NCI-H446 treated with DMSO at 0.1 percent for 48 hours (cell line): ENCODE data around the gene FRMD4B.

Source experiments
- DNase-seq: peaks from one replicate; lab custom pipeline; 2025; lab: John Stamatoyannopoulos, UW

FRMD4B gene

DNA sequence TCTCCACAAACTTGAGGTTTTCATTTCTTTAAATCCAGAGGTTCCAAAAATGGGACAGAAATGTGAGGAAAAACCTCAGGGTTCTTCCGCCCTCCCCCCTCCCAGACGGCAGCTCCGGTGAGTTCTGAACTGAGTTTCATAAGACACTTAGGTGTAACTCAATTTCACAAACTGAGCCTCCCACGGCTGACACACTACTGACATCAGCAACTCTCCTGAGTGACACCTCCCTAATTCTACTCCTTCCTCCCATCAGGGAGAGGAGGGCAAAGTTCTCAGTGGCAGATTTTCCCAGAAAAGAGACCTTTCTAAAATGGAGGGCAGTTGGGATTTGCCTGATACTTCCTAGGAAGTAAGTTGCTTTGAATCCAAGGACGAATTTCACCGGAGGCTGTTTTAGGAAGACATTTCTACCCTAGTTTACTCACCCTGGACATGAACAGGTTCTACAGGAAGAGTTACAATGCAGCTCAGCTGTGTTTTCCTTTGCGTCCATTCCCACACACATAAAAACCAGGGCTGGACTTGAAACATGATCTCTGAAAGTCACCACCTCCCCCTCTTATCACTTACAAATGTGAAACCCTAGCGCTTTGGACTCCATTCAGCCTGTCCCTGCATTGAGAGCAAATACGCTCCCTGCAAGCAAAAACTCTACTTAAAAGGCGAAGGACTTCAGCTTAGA, 185.4 kb downstream of the FRMD4B start:
- no peak for DNase-seq

DNA sequence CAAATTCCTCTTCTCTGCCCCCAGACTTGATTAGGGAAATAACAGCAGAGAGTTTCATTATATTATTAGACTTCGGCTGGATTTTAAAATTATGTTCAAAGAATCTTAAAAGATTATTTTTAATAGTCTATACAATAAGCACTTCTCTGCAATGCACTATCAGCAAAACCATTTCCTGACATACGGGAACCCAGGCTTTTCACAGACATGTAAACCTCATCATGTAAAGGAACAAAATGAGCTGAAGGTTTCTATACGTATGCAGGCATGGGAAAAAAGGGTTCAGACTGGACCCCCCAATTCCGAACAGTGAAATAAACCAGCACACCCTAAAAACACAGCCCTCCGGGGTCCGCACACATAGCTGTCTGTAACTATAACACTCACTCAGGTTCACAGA, 185.9 kb downstream of the FRMD4B start:
- no peak for DNase-seq

DNA sequence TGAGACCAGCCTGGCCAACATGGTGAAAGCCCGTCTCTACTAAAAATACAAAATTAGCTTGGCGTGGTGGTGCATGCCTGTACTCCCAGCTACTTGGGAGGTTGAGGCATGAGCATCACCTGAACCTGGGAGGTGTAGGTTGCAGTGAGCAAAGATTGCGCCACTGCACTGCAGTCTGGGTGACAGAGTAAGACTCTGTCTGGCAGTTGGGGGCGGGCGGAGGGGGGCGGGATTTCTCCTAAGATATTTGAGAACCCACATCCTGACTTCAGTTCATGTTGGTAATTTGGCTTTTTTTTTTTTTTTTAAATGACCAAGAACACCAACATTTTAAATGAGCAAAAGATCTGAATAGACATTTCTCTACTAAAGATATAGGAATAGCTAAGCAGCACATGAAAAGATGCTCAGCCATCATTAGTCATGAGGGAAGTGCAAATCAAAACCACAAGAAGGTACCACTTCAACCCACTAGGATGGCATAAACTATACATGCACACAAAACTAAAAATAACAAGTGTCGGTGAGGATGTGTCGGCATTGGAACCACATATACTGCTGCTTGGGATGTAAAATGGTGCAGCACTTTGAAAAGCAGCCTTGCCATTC, 187.9 kb downstream of the FRMD4B start:
- DNase-seq, result no peak

DNA sequence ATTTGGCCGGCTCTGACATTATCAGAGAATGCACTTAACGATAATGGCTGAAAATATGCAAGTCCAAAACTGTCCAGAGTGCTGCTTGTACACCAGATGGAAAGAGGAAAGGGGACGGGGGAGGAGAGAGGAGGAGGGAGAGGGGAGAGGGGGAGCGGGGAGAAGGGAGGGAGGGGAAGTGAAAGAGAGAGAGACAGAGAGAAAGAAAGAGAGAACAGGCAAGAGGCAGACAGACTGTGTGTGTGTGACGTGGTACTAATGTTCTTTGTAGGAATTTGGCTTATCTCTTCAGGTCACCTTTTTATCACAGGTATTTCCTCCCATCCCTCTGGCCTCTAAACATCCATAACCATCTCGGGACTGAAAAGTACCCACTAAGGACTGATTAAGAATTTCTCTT, 188.4 kb downstream of the FRMD4B start:
- no peak for DNase-seq

DNA sequence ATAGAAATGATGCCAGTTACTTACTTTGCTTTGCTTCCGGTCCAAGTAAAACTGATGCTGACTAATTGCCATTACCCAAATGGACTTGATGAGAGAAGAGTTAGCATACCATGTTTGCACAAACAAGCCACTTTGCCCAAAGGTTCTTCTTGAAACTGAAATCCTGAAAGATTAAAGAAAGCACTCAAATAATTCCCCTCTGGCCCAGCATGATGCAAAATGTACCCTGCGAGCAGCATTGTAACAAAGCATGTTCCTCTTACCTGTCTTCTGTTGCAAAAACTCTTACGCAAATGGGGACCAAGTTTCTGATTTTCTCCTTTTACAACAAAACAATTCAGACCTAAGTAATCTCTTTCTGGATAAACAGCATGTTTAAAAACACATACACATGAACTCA, 189.0 kb downstream of the FRMD4B start:
- no peak for DNase-seq

DNA sequence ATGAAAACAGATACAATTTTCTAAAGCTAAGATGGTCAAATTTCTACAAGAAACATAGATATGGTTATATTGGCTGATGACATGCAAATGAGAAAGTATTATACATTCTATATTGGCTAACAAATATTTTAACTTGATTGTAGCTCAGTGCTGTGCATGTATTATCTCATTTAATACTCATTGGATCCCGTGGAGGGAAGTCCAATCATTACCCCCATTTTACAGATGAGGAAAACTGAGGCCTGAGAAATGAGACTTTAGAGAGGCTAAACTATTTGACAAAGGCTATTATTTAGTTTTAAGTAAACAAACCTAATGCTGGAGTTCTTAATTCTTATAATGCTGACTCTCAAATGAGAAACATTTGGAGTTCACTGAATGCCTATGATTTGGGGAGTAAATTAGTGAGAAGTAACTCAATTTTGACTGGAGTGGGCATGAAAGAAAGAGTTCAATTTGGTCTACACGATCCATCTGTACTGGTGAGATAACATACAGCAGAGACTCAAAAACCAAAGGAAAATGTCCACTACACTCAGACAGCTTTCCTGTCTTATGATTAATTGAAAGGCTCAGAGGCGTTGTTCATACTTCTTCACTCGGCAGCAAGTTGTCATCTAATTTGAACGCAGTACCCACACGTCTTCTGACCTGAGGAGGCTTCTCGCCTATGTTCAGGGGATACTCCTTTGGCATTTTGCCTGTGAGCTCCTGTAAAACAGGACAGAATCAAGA, 191.3 kb downstream of the FRMD4B start:
- no peak for DNase-seq

DNA sequence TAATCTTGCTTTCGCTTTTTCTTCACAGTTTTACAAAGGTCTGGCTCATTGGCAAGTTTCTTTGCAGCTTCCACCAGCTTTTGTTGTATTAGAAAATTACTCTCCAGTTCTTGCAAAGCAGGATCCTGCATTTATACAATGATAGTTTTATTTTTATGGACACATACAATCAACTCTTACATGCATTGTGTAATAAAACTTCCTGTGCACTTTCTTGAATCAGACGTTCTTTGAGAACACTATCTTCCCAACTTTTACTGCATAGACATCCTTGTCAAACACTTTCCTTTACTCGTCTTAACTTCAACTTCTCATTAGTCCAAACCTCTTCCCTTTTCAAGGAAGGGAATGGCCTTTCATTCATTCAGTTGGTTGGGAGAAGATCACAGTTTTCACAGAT, 192.1 kb downstream of the FRMD4B start:
- no peak for DNase-seq

DNA sequence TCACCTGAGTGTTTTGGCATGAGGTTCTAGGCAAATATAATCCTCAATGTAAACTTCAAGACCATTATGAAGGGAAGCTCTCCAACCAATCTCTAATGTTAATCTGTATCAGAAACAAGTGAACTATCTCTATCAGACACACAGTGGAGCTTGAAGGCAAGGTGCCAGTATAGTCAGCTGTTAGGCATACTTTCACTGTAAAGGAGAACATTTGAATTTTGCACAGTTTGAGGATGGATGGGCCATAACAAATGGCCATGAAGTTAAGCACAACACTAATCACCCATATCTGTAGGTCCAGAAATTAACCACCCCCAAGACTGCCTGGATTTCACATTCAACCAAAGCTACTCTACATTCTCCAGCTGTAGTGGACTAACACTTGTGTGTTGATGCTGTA, 194.4 kb downstream of the FRMD4B start:
- no peak for DNase-seq

DNA sequence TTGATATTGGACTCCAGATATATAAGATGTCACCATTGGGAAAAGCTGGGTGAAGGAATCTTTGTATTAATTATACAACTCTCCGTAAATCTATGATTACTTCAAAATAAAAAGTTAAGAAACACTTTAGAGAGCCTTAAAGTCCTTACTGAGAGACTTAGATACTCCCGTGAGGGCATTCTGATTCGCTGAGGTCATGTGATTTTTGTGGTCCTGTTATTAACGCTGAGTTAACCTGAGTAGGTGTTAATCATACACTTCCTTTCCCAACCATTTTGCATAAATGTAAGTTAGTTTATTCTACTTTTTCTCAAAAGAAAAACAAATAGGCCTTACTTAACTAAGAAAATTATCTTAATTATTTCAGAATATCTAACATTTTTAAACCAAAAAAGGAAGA, 196.4 kb downstream of the FRMD4B start:
- DNase-seq, result no peak

DNA sequence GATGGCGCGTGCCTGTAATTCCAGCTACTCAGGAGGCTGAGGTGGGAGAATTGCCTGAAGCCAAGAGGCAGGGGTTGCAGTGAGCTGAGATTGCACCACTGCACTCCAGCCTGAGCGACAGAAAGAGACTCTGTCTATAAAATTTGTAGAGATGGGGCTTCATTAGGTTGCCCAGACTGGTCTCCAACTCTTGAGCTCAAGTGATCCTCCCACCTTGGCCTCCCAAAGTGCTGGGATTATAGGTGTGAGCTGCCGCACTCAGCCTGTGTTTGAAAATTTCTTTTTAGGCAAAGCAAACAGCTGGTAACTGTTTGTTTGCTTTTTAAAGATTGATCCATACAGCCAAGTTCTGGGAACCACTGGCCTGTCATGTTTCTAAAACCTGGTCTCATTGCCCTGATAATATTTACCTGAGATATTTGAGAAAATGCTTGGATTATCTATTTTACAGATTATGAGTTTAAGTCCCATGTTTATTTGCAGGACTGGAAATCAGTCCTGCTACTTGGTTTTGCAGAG, 199.3 kb downstream of the FRMD4B start:
- DNase-seq, result no peak

DNA sequence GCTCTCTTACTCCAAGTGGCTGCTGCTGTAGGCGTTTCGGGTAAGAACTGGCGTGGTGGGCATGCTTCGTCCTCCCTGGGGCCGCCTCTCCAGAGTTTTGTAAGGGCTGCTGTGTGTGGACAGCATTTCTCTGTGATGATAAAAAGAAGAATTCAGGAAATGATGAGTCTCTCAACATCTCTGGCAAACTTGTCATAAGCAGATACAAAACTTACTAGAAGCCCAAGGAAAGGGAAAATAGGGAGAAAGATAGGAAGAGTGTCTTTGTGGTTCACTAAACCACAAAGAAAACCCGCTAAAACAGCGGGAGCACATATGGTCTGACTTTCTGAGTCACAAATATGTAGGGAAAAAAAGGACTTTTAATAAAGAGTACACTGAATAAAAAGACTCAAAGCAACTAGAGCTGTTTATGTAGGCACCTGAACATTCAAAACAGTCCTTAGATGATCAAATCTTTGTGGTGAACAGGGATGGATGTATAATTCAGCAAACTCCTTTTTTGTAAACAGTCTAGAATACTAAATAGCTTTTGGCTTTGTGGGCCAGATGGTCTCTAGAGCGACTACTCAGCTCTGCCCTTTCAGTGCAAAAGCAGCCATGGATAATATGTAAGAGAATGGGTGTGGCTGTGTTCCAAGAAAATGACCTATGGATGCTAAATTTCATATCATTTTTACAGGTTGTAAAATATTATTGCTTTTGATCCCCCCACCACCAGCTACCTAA, 203.1 kb downstream of the FRMD4B start:
- no peak for DNase-seq

DNA sequence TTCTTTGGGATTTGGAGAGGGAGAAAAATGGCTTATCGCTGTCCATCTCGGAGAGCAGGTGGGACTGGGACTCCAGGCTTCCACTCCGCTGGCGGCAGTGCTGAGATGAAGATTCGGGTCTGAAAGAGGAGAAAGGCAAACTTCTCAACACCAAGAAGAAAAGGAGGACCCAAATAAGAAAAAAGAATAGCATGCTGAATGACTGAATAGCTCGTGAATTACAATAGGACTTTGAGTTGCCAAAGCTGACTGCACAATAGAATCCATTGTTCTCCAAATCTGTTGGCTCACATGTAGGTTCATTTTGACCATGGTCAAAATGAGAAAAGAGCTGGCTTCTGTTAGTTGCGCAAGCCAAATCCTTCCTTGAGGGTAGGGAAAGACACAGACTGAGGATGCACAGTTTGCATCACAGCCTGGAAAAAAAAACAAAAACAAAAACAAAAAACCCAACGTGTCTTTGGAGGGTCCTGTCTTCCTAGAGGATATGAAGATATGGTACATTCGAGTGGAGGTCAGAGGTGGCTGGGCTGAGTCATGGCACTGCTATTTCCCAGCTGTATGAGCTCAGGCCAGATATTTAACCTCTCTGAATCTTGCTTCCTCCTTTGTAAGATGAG, 204.2 kb downstream of the FRMD4B start:
- DNase-seq, result no peak

DNA sequence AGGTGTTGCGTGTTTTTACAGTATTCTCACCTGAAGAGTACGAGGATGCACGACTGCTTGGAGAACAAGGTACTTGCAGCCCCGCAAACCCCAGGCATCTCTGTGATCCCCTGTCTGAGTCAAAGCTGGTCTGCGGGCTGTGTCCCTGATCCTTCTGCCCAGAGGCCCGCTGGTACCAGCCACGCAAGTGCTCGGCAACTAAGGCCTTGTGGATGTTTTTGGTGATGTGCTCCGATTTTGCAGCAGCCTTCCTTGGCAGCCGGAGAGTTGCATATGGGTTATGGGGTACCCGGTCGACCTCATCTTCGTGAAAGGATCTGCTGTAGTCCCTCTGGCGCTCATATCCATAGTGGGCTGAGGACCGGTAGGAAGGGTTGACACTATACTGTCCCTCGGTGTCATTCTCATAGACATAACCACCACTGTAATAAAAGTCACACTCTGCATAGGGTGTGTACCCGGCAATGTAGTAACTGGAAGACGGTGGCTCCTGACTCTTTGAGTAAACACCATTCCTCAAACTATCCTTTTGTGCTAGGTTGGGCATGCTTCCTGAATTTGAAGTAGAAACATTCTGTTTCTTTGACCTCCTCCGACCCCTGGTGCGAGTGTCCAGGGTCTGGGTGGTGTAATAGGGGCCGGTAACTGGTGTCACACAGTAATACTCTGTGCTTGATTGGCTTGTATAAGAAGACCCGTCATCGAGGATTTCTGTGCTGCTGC, 204.9 kb downstream of the FRMD4B start:
- DNase-seq, result no peak

DNA sequence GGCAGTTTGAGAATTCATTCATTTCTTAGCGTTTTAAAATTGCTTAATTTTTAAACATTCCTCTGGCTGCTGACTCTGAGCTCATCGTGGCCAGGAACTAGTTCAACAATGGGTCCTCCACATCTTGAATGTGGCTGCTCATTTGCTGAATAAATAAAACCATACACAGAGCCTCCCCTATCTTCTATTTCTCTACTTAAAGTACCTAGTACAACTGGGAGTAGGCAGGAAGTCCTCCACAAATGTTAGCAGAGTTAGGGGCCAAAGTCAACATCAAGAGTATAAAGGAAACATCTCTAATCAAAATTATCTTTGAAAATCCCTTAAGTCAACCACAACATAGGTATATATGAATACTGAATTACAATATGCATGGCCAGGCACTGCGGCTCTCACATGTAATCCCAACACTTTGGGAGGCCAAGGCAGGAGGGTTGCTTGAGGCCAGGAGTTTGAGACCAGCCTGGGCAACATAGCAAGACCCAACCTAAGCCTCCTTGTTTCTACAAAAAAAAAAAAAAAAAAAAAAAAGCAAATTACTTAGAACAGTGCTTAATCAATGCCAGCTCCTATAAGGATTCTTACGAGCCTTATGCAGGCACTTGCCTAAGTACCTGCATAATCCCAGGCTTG, 206.0 kb downstream of the FRMD4B start:
- no peak for DNase-seq

DNA sequence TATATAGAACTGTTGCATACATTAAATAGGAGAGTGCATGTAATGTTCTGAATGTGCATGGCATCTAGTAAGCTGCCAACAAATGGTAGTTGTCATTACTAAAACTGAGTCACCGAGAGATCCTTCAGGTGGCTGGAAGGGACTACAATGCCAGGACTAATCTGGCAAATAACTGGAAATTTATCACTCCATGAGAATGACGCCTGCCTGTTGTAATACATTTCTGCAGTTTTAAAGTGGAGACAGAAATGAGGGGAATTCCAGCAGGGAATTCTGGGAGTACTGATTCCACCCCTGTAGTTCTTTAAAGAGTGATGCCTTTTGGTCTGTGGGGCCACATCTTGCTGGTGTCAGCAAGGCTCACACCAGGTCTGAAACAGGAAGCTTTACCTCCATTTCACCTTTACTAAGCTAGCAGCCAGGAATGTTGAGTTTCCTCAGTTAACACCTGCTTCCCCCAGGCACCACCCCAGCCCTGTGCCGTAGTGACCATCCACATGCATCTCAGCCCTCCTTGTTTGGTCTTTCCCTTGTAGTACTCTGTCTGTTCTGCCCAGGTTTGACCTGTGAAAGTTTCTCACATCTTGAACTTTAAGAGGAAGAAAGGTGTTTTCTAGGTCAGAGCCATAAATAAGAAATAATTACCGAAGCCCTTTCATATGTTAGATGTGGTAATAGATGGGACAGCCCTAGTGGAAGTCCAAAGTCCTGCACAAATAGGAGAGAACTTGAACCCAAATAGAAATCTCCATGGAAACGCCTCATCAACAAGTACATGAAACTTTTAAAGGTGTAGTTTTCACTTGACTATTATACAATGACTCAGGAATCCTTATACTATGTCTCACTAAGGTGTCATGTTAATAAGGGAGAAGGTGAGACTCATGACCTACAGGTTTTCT, 206.8 kb downstream of the FRMD4B start:
- DNase-seq, result no peak

DNA sequence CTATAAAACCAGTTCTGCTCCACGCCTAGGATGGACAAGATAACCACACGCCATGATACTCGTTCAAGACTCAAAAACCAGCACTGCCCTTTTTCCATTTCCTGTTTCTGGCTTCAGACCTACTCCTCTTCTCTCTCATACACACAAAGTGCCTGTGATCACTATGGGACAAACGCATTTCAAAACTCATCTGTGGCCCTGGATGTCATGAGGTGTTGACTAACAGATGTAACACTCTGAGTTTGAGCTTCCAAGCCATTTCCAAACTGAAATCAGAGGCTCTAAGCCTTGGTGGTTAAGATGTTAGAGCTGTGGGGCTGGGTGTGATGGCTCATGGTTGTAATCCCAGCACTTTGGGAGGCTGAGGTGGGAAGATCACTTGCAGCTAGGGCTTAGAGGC, 207.8 kb downstream of the FRMD4B start:
- no peak for DNase-seq

DNA sequence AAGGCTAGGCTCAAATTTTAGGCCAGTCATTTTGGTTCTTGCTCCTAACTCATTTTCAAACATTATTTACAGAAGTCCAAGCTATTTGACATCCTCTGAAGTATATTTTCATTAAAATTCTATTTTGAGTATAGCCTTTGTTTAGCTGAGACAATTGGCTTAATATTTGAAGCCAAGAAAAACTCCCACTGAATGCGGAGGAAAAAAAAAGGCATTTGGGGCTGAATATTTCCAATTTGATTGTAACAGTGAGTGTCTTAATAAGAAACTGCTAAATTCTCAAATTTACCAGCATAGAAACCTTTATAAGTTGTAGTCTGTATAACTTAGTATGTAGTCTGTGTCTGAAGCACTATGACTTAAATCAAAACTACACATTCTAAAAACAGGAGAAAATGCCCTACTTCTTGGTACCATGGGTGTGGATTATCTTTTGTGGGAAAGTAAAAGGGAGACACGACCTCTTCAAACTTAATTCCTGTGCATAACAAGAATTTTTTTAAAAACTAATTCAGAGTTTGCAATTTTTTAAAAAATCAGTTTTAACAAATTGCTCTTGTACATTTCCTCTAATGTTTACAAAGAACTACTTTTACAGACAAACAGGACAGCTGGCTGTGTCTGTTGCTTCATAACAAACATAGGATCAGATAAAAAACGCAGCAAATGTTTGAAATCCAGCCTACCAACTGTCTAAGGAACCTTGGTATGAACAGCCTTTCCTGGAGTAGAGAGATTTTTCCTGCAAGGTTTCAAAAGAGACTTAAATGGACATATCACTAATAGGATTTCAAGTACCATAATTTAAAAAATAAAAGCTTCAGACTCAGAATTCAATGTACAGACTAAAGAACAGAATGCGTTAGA, 210.8 kb downstream of the FRMD4B start:
- DNase-seq, result no peak

DNA sequence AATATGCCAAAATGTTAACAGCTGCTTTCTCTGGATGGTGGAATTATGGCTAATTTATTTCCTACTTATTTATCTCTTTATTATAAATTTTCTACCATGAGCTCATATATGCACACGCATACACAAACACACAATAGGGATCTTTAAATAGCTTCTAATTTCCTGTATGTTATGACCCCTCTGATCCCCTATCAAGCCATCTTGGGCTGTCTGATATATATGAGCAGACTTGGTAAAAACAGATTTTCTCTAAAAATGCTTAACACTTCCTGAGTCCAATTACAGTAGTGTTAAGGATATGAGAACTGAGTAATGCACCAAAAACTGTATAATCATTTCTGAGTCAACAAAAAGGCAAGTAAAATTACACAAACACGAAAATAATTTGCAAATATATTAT, 211.4 kb downstream of the FRMD4B start:
- no peak for DNase-seq

DNA sequence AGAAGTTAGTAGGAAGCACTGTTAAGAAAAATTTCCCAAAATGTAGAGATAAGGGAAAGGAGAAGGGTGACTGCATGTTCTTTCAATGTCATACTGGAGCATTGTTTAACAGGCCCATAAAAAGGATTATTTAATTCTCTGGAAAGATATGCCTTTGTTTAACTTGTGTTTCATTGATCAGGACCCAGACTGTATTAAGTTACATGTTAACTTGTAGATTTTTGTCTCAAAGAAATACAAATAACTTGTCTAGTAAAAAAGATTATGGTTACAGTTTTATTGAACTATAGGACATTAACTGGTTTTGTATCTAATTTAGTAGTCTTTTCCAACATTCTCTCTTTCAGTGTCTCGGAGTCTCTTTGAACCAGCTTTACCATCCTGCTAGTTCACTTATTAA, 213.8 kb downstream of the FRMD4B start:
- no peak for DNase-seq
